Osteocyte (in vitro differentiated cells): ENCODE data around the gene CORO2A. TPM values are rescaled to one million over a fixed set of nuclear protein-coding genes. Genes with fewer than 3 reads are reported as not detected.

ENCODE experiments used
- DNase-seq: peaks from one replicate; pipeline ENCODE4 v3.0.0; 2021; ENCODE audit warnings: mixed read lengths; ENCODE audit not compliant: unreplicated experiment; ENCODE audit errors: extremely low spot score
- H3K27ac Mint-ChIP-seq: one replicate; pipeline ENCODE4 v1.8.0; 2021; ENCODE audit warnings: mild to moderate bottlenecking, mixed read lengths; ENCODE audit not compliant: unreplicated experiment
- H3K27me3 Mint-ChIP-seq: one replicate; pipeline ENCODE4 v1.8.0; 2021; ENCODE audit warnings: mixed read lengths; ENCODE audit not compliant: unreplicated experiment
- H3K36me3 Mint-ChIP-seq: one replicate; pipeline ENCODE4 v1.8.0; 2021; ENCODE audit warnings: mixed read lengths; ENCODE audit not compliant: unreplicated experiment
- H3K4me1 Mint-ChIP-seq: one replicate; pipeline ENCODE4 v1.8.0; 2021; ENCODE audit warnings: mixed read lengths; ENCODE audit not compliant: unreplicated experiment
- H3K4me3 Mint-ChIP-seq: one replicate; pipeline ENCODE4 v1.8.0; 2021; ENCODE audit warnings: mild to moderate bottlenecking, moderate library complexity, mixed read lengths; ENCODE audit not compliant: unreplicated experiment
- H3K9me3 Mint-ChIP-seq: one replicate; pipeline ENCODE4 v1.8.0; 2021; ENCODE audit warnings: mixed read lengths; ENCODE audit not compliant: unreplicated experiment
- CTCF ChIP-seq: fragments of 200-600 bp; sonication (generic); IDR thresholded peaks from 2 replicates; pipeline ENCODE4 v1.5.0; 2021; ENCODE audit warnings: antibody characterized with exemption, mild to moderate bottlenecking, moderate library complexity
- total RNA-seq: library from RNA; stranded (reverse); gene quantifications from 2 replicates; pipeline ENCODE4 v1.2.1, GENCODE V29; 2021

The CORO2A gene
- total RNA-seq, 1 donor from 2014 or later, result 1.8 TPM

GRCh38 chr9:98230304-98230703 is 37.9 kb upstream of the CORO2A start:
- no peak overlapping the region for H3K4me3 Mint-ChIP-seq
- no peaks in the 10 kb centered on the region for H3K9me3 Mint-ChIP-seq
- H3K36me3 Mint-ChIP-seq, result peaks cover 14% of the 10 kb centered on the region
- no peak overlapping the region for H3K27ac Mint-ChIP-seq
- no peak for DNase-seq
- no peak for TF ChIP-seq CTCF
- H3K27me3 Mint-ChIP-seq, result no peaks in the 10 kb centered on the region
- H3K4me1 Mint-ChIP-seq, result peaks cover 33% of the 10 kb centered on the region

- peak overlapping the region; percentile 9 for H3K27ac Mint-ChIP-seq
- H3K4me3 Mint-ChIP-seq, result no peak overlapping the region
- DNase-seq, result no peak
- H3K4me1 Mint-ChIP-seq, result peaks cover 39% of the 10 kb centered on the region
- no peaks in the 10 kb centered on the region for H3K9me3 Mint-ChIP-seq
- H3K36me3 Mint-ChIP-seq, result peaks cover 14% of the 10 kb centered on the region
- no peaks in the 10 kb centered on the region for H3K27me3 Mint-ChIP-seq
- TF ChIP-seq CTCF, result no peak
Observed at GRCh38 chr9:98229620-98230019, 37.2 kb upstream of the CORO2A start.

- Mint-ChIP-seq H3K27me3 (no peaks in the 10 kb centered on the region), H3K4me3 (no peak overlapping the region), H3K27ac (peak overlapping the region; percentile 60), H3K36me3 (peaks cover 14% of the 10 kb centered on the region), H3K9me3 (no peaks in the 10 kb centered on the region), H3K4me1 (peaks cover 45% of the 10 kb centered on the region)
- no peak for TF ChIP-seq CTCF
- DNase-seq, result no peak
Observed at GRCh38 chr9:98229090-98229395, 36.6 kb upstream of the CORO2A start.

GRCh38 chr9:98228392-98229089 is 36.1 kb upstream of the CORO2A start:
- H3K4me1 Mint-ChIP-seq, result peaks cover 49% of the 10 kb centered on the region
- peaks cover 14% of the 10 kb centered on the region for H3K36me3 Mint-ChIP-seq
- no peaks in the 10 kb centered on the region for H3K9me3 Mint-ChIP-seq
- DNase-seq, result no peak
- H3K27ac Mint-ChIP-seq, result peak overlapping the region; percentile 60
- no peaks in the 10 kb centered on the region for H3K27me3 Mint-ChIP-seq
- TF ChIP-seq CTCF, result no peak
- no peak overlapping the region for H3K4me3 Mint-ChIP-seq

- Mint-ChIP-seq H3K4me3 (no peak overlapping the region), H3K27ac (peak overlapping the region; percentile 60), H3K27me3 (no peaks in the 10 kb centered on the region), H3K9me3 (no peaks in the 10 kb centered on the region), H3K4me1 (peaks cover 55% of the 10 kb centered on the region), H3K36me3 (peaks cover 12% of the 10 kb centered on the region)
- DNase-seq, result no peak
- no peak for TF ChIP-seq CTCF
Observed at GRCh38 chr9:98227883-98228282, 35.4 kb upstream of the CORO2A start.
